ENCODE measurements around the gene LIMK1.

LIMK1 gene

DNA sequence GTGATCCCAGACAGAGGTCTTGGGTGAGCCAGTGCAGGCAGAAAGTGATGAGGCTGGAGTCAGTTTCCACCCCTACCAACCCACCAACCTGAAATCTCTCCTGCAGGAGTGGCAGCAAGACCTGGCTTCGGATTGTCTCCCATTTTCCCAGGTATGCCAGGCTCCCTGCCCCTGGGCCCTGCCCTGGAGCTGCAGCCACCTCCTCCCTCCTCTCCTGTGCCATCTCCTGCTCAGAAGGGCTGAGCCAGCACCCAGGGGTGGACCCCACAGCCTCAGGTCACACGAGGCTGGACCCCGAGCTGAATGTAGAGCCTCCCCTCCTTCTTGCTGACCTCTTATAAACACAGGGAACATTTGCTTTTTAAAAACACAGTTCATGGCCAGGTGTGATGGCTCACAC lies 17.0 kb upstream of the LIMK1 start:
- H3K9me3 ChIP-seq, result no peaks in the 10 kb centered on the region
- no peak overlapping the region for H3K4me3 ChIP-seq (ENCODE audit: low read depth, low read length)
- DNase-seq, result no peak
- no peaks in the 10 kb centered on the region for H3K36me3 ChIP-seq
- no peaks in the 10 kb centered on the region for H3K27me3 ChIP-seq
- no peaks in the 10 kb centered on the region for H3K4me1 ChIP-seq
- TF ChIP-seq, protein P1, sequence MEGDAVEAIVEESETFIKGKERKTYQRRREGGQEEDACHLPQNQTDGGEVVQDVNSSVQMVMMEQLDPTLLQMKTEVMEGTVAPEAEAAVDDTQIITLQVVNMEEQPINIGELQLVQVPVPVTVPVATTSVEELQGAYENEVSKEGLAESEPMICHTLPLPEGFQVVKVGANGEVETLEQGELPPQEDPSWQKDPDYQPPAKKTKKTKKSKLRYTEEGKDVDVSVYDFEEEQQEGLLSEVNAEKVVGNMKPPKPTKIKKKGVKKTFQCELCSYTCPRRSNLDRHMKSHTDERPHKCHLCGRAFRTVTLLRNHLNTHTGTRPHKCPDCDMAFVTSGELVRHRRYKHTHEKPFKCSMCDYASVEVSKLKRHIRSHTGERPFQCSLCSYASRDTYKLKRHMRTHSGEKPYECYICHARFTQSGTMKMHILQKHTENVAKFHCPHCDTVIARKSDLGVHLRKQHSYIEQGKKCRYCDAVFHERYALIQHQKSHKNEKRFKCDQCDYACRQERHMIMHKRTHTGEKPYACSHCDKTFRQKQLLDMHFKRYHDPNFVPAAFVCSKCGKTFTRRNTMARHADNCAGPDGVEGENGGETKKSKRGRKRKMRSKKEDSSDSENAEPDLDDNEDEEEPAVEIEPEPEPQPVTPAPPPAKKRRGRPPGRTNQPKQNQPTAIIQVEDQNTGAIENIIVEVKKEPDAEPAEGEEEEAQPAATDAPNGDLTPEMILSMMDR (IDR thresholded peaks at IDR 0.05; ENCODE audit: low read depth, low read length), result no peak

DNA sequence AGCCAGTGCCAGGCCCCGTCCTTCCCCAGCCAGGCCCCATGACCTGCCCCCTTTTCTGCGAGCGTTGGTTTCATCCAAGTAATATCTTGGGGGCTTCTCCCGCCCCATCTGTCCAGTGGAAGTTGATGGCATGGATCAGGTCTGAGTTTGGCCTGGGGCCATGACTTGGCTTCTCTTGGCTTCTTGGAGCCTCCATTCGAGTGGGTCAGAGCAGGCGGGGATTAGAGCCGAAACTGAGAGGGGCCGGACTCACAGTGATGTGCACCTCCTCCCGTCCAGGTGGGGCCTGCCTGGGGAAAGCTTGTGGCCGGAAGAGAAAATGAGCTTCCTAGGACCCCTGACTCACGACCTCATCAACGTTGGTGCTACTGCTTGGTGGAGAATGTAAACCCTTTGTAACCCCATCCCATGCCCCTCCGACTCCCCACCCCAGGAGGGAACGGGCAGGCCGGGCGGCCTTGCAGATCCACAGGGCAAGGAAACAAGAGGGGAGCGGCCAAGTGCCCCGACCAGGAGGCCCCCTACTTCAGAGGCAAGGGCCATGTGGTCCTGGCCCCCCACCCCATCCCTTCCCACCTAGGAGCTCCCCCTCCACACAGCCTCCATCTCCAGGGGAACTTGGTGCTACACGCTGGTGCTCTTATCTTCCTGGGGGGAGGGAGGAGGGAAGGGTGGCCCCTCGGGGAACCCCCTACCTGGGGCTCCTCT lies 15.1 kb upstream of the LIMK1 start:
- Histone ChIP-seq H3K9me3 (no peaks in the 10 kb centered on the region), H3K4me1 (no peaks in the 10 kb centered on the region), H3K36me3 (no peaks in the 10 kb centered on the region), H3K4me3 (ENCODE audit: low read depth, low read length) (no peak overlapping the region), H3K27me3 (no peaks in the 10 kb centered on the region)
- TF ChIP-seq, protein P1 (IDR thresholded peaks at IDR 0.05; ENCODE audit: low read depth, low read length), result no peak
- DNase-seq, result no peak

DNA sequence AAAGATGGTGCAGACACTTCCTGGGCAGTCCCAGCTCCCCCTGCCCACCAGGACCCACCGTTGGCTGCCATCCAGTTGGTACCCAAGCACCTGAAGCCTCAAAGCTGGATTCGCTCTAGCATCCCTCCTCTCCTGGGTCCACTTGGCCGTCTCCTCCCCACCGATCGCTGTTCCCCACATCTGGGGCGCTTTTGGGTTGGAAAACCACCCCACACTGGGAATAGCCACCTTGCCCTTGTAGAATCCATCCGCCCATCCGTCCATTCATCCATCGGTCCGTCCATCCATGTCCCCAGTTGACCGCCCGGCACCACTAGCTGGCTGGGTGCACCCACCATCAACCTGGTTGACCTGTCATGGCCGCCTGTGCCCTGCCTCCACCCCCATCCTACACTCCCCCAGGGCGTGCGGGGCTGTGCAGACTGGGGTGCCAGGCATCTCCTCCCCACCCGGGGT lies 14.5 kb upstream of the LIMK1 start:
- no peaks in the 10 kb centered on the region for H3K9me3 ChIP-seq
- H3K4me1 ChIP-seq, result no peaks in the 10 kb centered on the region
- H3K4me3 ChIP-seq (ENCODE audit: low read depth, low read length), result no peak overlapping the region
- H3K36me3 ChIP-seq, result no peaks in the 10 kb centered on the region
- no peaks in the 10 kb centered on the region for H3K27me3 ChIP-seq
- no peak for DNase-seq
- TF ChIP-seq, protein P1 (IDR thresholded peaks at IDR 0.05; ENCODE audit: low read depth, low read length), result no peak

DNA sequence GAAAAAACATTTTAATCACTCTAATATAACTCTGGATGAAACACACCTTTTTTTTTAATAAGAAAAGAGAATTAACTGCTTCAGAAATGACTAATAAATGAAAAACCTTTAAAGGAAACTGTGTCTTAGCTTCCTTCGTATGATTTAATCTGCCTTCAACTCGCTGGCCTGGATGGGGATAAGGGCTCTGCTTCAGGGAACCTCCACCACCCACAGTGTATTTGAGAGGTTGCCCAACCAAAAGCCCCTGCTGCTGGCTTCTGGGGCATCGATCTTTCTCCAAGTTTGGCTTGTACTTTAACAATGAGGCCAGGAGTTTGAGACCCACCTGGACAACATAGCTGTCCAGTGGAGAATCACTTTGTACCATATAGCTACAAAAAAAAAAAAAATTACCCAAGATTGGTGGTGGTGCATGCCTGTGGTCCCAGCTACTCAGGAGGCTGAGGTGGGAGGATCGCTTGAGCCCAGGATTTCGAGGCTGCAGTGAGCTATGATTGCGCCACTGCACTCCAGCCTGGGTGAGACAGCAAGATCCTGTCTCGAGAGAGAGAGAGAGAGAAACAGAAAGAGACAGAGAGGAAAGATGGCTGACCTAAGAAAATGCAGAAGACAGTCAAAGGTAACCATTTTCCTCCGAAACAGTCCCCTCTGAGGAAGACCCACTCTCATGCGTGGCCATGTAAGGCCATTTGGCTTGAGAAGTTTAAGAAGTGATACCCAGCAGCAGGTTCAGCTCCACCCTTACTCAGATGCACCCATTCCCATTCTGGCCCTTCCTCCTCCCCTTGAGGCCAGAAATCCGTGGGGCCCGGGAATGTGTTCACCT lies 13.6 kb upstream of the LIMK1 start:
- Histone ChIP-seq H3K36me3 (no peaks in the 10 kb centered on the region), H3K4me3 (ENCODE audit: low read depth, low read length) (no peak overlapping the region), H3K27me3 (no peaks in the 10 kb centered on the region), H3K4me1 (no peaks in the 10 kb centered on the region), H3K9me3 (no peaks in the 10 kb centered on the region)
- DNase-seq, result no peak
- TF ChIP-seq, protein P1 (IDR thresholded peaks at IDR 0.05; ENCODE audit: low read depth, low read length), result no peak

DNA sequence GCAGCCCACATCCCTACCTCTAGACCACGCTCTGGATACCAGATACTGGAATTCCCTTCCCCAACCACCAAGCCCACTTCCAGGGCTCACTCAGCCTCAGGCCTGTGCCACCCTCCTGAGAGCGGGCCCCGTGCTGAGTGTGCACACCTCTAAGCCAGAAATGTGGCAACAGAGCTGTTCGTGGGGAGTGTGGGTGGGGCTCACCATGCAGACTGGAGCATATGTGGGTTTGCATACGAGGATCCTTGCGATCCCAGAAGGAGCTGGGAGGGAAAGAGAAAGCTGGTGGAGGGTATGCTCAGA lies 13.0 kb upstream of the LIMK1 start:
- DNase-seq, result no peak
- TF ChIP-seq, protein P1 (IDR thresholded peaks at IDR 0.05; ENCODE audit: low read depth, low read length), result no peak
- H3K4me3 ChIP-seq (ENCODE audit: low read depth, low read length), result no peak overlapping the region
- no peaks in the 10 kb centered on the region for H3K9me3 ChIP-seq
- no peaks in the 10 kb centered on the region for H3K4me1 ChIP-seq
- no peaks in the 10 kb centered on the region for H3K27me3 ChIP-seq
- H3K36me3 ChIP-seq, result no peaks in the 10 kb centered on the region

DNA sequence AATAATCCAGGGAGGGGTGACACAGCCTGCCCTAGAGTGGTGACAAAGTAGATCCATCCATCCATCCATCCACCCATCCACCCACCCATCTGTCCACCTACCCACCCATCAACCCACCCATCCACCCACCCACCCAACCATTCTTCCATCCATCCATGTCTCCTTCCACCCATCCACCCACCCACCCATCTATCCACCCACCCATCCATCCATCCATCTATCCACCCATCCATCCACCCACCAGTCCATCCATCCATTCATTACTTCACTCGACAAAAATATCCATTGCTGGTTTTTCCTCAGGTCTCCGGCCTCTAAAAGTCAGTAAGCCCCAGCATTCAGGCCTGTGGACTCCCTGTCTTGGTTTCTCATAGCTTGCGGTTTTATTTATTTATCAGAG lies 12.5 kb upstream of the LIMK1 start:
- no peaks in the 10 kb centered on the region for H3K27me3 ChIP-seq
- no peak for DNase-seq
- TF ChIP-seq, protein P1 (IDR thresholded peaks at IDR 0.05; ENCODE audit: low read depth, low read length), result no peak
- H3K4me1 ChIP-seq, result no peaks in the 10 kb centered on the region
- no peak overlapping the region for H3K4me3 ChIP-seq (ENCODE audit: low read depth, low read length)
- H3K9me3 ChIP-seq, result no peaks in the 10 kb centered on the region
- H3K36me3 ChIP-seq, result no peaks in the 10 kb centered on the region

All from BE2C (cell line).